HepG2 (cell line): ENCODE results near the gene TMEM9. TPM values are rescaled to one million over a fixed set of nuclear protein-coding genes. Genes with fewer than 3 reads are reported as not detected.
A peak's percentile ranks its signal among the peaks of the same experiment; 100 is the strongest.

Experiments used
- AGO2 ChIP-seq: fragments of 200-400 bp; formaldehyde crosslinking; optimal IDR thresholded peaks from 2 replicates; pipeline ENCODE3; 2017; ENCODE audit warnings: mild to moderate bottlenecking, low read depth, low read length, moderate library complexity
- ETV5 ChIP-seq: IDR thresholded peaks from 2 replicates; pipeline ENCODE4 v1.6.1; 2018; ENCODE audit warnings: missing biosample characterization, missing genetic modification reagents, inconsistent platforms, borderline replicate concordance
- ETV6 ChIP-seq: sonication (generic); formaldehyde crosslinking; conservative IDR thresholded peaks from 2 replicates; pipeline ENCODE4 v1.4.0; 2020; ENCODE audit warnings: missing genetic modification reagents
- FOXA3 ChIP-seq: IDR thresholded peaks from 2 replicates; pipeline ENCODE4 v1.6.1; 2016; ENCODE audit warnings: missing genetic modification reagents, missing compliant biosample characterization
- GABPB1 ChIP-seq: IDR thresholded peaks from 2 replicates; pipeline ENCODE4 v1.6.1; 2016; ENCODE audit warnings: mild to moderate bottlenecking, missing genetic modification reagents, moderate library complexity, missing compliant biosample characterization
- GLI4 ChIP-seq: sonication (generic); formaldehyde crosslinking; IDR thresholded peaks from 2 replicates; pipeline ENCODE4 v1.5.1; 2020; ENCODE audit warnings: missing genetic modification reagents, mild to moderate bottlenecking, moderate library complexity, borderline replicate concordance
- HMGA1 ChIP-seq: sonication (generic); formaldehyde crosslinking; conservative IDR thresholded peaks from 2 replicates; pipeline ENCODE4 v1.4.0; 2020; ENCODE audit warnings: missing genetic modification reagents
- HNF4G ChIP-seq, 2 experiments: sonication (generic) in 1 of 2; formaldehyde crosslinking in 1 of 2; IDR thresholded peaks; 2 replicates each; pipeline versions ENCODE4 v1.4.0 to v1.6.1; 2011 to 2020; ENCODE audit warnings: borderline replicate concordance in 2 of 2, low read depth in 2 of 2, mild to moderate bottlenecking in 2 of 2, low read length in 1 of 2, missing genetic modification reagents in 1 of 2, moderate library complexity in 1 of 2
- KLF12 ChIP-seq: sonication (generic); formaldehyde crosslinking; IDR thresholded peaks from 2 replicates; pipeline ENCODE4 v1.4.0; 2020; ENCODE audit warnings: missing genetic modification reagents, borderline replicate concordance
- MYC ChIP-seq: sonication (generic); formaldehyde crosslinking; IDR thresholded peaks from 2 replicates; pipeline ENCODE4 v1.9.0; 2021; ENCODE audit warnings: missing genetic modification reagents, borderline replicate concordance
- NCOR1 ChIP-seq: fragments of 200-600 bp; sonication (generic); IDR thresholded peaks from 2 replicates; pipeline ENCODE4 v1.7.0; 2017; ENCODE audit warnings: antibody characterized with exemption, low read length, borderline replicate concordance
- PAF1 ChIP-seq: IDR thresholded peaks from 2 replicates; pipeline ENCODE4 v1.6.1; 2016; ENCODE audit warnings: missing genetic modification reagents, missing compliant biosample characterization
- SALL1 ChIP-seq: sonication (generic); formaldehyde crosslinking; IDR thresholded peaks from 2 replicates; pipeline ENCODE4 v1.8.0; 2022; ENCODE audit warnings: mild to moderate bottlenecking, missing genetic modification reagents
- ZBTB42 ChIP-seq: sonication (generic); formaldehyde crosslinking; IDR thresholded peaks from 2 replicates; pipeline ENCODE4 v1.5.0; 2020; ENCODE audit warnings: mild to moderate bottlenecking, missing genetic modification reagents
- ZFP36 ChIP-seq: fragments of 150-350 bp; IDR thresholded peaks from 2 replicates; pipeline ENCODE4 v1.6.1; 2018; ENCODE audit warnings: borderline replicate concordance, low read length, low read depth; ENCODE audit not compliant: partially characterized antibody
- ZFYVE20 ChIP-seq: sonication (generic); formaldehyde crosslinking; IDR thresholded peaks from 2 replicates; pipeline ENCODE4 v1.8.0; 2023; ENCODE audit warnings: low read depth, mild to moderate bottlenecking, moderate library complexity, missing genetic modification reagents, borderline replicate concordance
- ZIK1 ChIP-seq: sonication (generic); formaldehyde crosslinking; IDR thresholded peaks from 2 replicates; pipeline ENCODE4 v1.5.0; 2020; ENCODE audit warnings: mild to moderate bottlenecking, low read depth, missing genetic modification reagents, borderline replicate concordance
- ZKSCAN8 ChIP-seq: IDR thresholded peaks from 2 replicates; pipeline ENCODE4 v1.6.1; 2016; ENCODE audit warnings: borderline replicate concordance, missing genetic modification reagents, missing compliant biosample characterization
- ZNF10 ChIP-seq: sonication (generic); formaldehyde crosslinking; IDR thresholded peaks from 2 replicates; pipeline ENCODE4 v1.4.0; 2020; ENCODE audit warnings: mild to moderate bottlenecking, low read depth, missing genetic modification reagents, borderline replicate concordance
- ZNF30 ChIP-seq: sonication (generic); formaldehyde crosslinking; IDR thresholded peaks from 2 replicates; pipeline ENCODE4 v1.5.0; 2020; ENCODE audit warnings: mild to moderate bottlenecking, missing genetic modification reagents
- ZNF350 ChIP-seq: sonication (generic); formaldehyde crosslinking; IDR thresholded peaks from 2 replicates; pipeline ENCODE4 v1.4.0; 2020; ENCODE audit warnings: mild to moderate bottlenecking, low read depth, missing genetic modification reagents, borderline replicate concordance
- ZNF451 ChIP-seq: sonication (generic); formaldehyde crosslinking; IDR thresholded peaks from 2 replicates; pipeline ENCODE4 v1.5.0; 2020; ENCODE audit warnings: mild to moderate bottlenecking, missing genetic modification reagents
- ZNF558 ChIP-seq: sonication (generic); formaldehyde crosslinking; IDR thresholded peaks from 2 replicates; pipeline ENCODE4 v1.9.0; 2022; ENCODE audit warnings: mild to moderate bottlenecking, missing genetic modification reagents, borderline replicate concordance
- ZNF660 ChIP-seq: sonication (generic); formaldehyde crosslinking; IDR thresholded peaks from 2 replicates; pipeline ENCODE4 v1.5.1; 2020; ENCODE audit warnings: mild to moderate bottlenecking, low read depth, missing genetic modification reagents, borderline replicate concordance
- ZNF780A ChIP-seq: sonication (generic); formaldehyde crosslinking; IDR thresholded peaks from 2 replicates; pipeline ENCODE4 v1.8.0; 2022; ENCODE audit warnings: mild to moderate bottlenecking, missing genetic modification reagents, moderate library complexity
- polyA plus RNA-seq, 8 experiments: library from polyadenylated mRNA; depleted of rRNA in 3 of 8; stranded (reverse) in 7 of 8; unstranded in 1 of 8; fragments of >200 nt; fragmentation: Illumina TruSeq in 4 of 8; extraction: Trizol in 4 of 8; gene quantifications; 2 replicates each; pipeline versions ENCODE4 v1.2.1 to v1.2.3, GENCODE V29; 2011 to 2016; ENCODE audit warnings: low read depth in 4 of 8, missing spikeins in 1 of 8, mixed read lengths in 1 of 8; ENCODE audit not compliant: insufficient read depth in 1 of 8
- total RNA-seq, 5 experiments: library from RNA; depleted of rRNA; stranded (reverse); fragments of >200 nt; fragmentation: Illumina TruSeq; extraction: Trizol; gene quantifications; 2 replicates each; pipeline ENCODE4 v1.2.3, GENCODE V29; 2016; ENCODE audit warnings: low read depth in 1 of 5
- TF ChIP-seq, protein P1 (sequence below): sonication (generic); formaldehyde crosslinking; IDR thresholded peaks from 2 replicates; pipeline ENCODE4 v1.5.1; 2020; ENCODE audit warnings: missing genetic modification reagents, mild to moderate bottlenecking, borderline replicate concordance
- TF ChIP-seq, protein P2 (sequence below): sonication (generic); formaldehyde crosslinking; IDR thresholded peaks from 2 replicates; pipeline ENCODE4 v1.4.0; 2020; ENCODE audit warnings: mild to moderate bottlenecking, missing genetic modification reagents

TMEM9 gene
- total and polyA plus RNA-seq, 2 of the 13 experiments (the other 11 are each of a cell fraction or from before 2014, with no cell fraction given) = 60.9 to 102 TPM

DNA sequence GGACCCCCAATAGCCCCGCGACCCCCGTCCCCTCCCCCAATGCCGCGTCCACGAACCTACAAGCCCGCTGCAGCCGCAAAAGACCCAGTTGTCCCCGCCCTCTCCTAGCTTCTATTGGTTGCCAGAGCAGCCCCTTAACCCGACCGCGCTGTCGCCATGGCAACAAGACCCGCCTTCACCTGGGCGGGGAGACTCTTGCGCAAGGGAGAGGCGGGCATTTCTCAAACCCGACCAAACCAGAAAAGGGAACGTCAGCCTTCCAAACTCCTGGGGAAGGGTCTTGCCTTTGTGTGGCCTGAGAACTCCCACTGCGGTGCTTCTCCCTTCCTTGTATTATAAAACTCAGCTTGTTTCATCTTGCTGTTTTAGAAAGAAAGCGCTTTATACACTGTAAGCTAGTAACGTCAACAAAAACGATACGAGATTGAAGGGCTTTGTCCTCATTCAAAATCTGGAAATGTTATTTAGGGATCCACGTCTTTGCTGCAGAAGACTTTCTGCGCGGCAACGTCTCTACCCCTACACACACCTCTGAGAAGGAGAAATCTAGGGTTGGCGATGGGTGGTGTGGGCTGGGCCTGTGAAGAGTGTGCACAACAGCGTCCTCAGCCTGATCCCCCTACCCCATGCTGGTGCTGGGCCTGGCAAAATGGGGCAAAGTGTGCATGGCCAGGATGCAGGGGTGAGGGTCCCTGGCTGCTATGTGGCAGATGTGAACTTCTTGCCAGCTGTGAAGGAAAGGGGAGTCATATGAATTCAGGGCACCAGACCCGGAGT lies at the start of gene TMEM9 (continued):
- TF ChIP-seq, protein P1, sequence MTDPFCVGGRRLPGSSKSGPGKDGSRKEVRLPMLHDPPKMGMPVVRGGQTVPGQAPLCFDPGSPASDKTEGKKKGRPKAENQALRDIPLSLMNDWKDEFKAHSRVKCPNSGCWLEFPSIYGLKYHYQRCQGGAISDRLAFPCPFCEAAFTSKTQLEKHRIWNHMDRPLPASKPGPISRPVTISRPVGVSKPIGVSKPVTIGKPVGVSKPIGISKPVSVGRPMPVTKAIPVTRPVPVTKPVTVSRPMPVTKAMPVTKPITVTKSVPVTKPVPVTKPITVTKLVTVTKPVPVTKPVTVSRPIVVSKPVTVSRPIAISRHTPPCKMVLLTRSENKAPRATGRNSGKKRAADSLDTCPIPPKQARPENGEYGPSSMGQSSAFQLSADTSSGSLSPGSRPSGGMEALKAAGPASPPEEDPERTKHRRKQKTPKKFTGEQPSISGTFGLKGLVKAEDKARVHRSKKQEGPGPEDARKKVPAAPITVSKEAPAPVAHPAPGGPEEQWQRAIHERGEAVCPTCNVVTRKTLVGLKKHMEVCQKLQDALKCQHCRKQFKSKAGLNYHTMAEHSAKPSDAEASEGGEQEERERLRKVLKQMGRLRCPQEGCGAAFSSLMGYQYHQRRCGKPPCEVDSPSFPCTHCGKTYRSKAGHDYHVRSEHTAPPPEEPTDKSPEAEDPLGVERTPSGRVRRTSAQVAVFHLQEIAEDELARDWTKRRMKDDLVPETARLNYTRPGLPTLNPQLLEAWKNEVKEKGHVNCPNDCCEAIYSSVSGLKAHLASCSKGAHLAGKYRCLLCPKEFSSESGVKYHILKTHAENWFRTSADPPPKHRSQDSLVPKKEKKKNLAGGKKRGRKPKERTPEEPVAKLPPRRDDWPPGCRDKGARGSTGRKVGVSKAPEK = no peak
- TF ChIP-seq ZBTB42 (CRISPR knock-in tag) (no peak), FOXA3 (CRISPR knock-in tag) (peak; percentile 33; the same call in 1 of the 2 replicates), ZIK1 (CRISPR knock-in tag) (no peak), MYC (CRISPR knock-in tag) (0 out of 2 replicates have a peak, but pooled peaks have one; percentile 1), GLI4 (CRISPR knock-in tag) (0 out of 2 replicates have a peak, but pooled peaks have one; percentile 17), ZNF780A (CRISPR knock-in tag) (no peak), HMGA1 (CRISPR knock-in tag) (no peak), AGO2 (no peak), ZFYVE20 (no peak), ZNF451 (CRISPR knock-in tag) (no peak), ETV5 (CRISPR knock-in tag) (peak; percentile 10; the same call in 1 of the 2 replicates), SALL1 (CRISPR knock-in tag) (peak; percentile 37), ETV6 (CRISPR knock-in tag) (no peak), NCOR1 (0 out of 2 replicates have a peak, but pooled peaks have one; percentile 41), ZNF558 (no peak), ZKSCAN8 (CRISPR knock-in tag) (no peak), ZNF350 (peak; percentile 60), ZNF30 (CRISPR knock-in tag) (no peak), GABPB1 (peak; percentile 11; the same call in 1 of the 2 replicates), PAF1 (CRISPR knock-in tag) (no peak), KLF12 (CRISPR knock-in tag) (no peak), ZNF660 (CRISPR knock-in tag) (no peak), HNF4G (IDR thresholded peaks at IDR 0.05; ENCODE audit: borderline replicate concordance, low read depth, low read length) (no peak; the same call in 1 of the 2 replicates), HNF4G (CRISPR knock-in tag; IDR thresholded peaks at IDR 0.05; ENCODE audit: borderline replicate concordance, low read depth) (no peak), ZFP36 (no peak), ZNF10 (CRISPR knock-in tag) (no peak)
- TF ChIP-seq, protein P2, sequence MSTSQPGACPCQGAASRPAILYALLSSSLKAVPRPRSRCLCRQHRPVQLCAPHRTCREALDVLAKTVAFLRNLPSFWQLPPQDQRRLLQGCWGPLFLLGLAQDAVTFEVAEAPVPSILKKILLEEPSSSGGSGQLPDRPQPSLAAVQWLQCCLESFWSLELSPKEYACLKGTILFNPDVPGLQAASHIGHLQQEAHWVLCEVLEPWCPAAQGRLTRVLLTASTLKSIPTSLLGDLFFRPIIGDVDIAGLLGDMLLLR (CRISPR knock-in tag) = no peak
